Sigmoid colon (tissue), 4 donors: ENCODE data around the gene VWA3B.

Experiments used
- EP300 ChIP-seq, 4 donors: sonication (generic); formaldehyde crosslinking; IDR thresholded peaks; one replicate each; pipeline ENCODE4 v1.6.1; 2017; ENCODE audit warnings: antibody characterized with exemption in 4 of 4
- POLR2AphosphoS5 ChIP-seq, 4 donors: sonication (generic); formaldehyde crosslinking; IDR thresholded peaks; one replicate each; pipeline ENCODE4 v1.6.1; 2017; ENCODE audit warnings: antibody characterized with exemption in 4 of 4
- TF ChIP-seq, protein P1 (sequence below), 4 experiments: fragments of 450-650 bp in 3 of 4; fragments of 200-600 bp in 1 of 4; IDR thresholded peaks; one replicate each; pipeline ENCODE4 v1.5.1; 2016 to 2019; ENCODE audit warnings: antibody characterized with exemption in 4 of 4, mild to moderate bottlenecking in 3 of 4, moderate library complexity in 2 of 4

DNA sequence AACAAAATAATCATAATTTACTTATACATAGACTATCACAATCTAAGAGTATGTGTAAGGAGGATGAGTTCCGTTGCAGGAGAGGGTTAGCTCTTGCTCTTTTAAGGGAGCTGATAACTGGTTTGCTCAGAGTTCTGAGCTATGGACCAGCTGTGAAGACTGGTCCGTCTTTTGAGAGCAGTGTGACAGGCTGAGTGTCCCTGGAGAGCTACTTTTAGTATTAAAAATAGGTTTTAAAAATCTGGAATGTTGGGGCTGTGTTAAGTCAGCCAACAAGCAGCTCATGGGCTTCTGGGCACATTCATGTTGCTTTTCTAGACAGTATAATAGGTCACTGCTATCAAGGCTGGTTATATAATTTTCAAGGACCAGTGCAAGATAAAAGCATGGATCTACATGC lies 49.8 kb upstream of the VWA3B start:
- TF ChIP-seq POLR2AphosphoS5 (IDR thresholded peaks at IDR 0.05), result no peak
- TF ChIP-seq, protein P1, sequence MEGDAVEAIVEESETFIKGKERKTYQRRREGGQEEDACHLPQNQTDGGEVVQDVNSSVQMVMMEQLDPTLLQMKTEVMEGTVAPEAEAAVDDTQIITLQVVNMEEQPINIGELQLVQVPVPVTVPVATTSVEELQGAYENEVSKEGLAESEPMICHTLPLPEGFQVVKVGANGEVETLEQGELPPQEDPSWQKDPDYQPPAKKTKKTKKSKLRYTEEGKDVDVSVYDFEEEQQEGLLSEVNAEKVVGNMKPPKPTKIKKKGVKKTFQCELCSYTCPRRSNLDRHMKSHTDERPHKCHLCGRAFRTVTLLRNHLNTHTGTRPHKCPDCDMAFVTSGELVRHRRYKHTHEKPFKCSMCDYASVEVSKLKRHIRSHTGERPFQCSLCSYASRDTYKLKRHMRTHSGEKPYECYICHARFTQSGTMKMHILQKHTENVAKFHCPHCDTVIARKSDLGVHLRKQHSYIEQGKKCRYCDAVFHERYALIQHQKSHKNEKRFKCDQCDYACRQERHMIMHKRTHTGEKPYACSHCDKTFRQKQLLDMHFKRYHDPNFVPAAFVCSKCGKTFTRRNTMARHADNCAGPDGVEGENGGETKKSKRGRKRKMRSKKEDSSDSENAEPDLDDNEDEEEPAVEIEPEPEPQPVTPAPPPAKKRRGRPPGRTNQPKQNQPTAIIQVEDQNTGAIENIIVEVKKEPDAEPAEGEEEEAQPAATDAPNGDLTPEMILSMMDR (IDR thresholded peaks at IDR 0.05), result no peak
- no peak for TF ChIP-seq EP300 (IDR thresholded peaks at IDR 0.05)
